Testis (tissue), 2 donors: Measurements from ENCODE around the gene SOWAHA.
"Not testable (repeated sequence)": the region's sequence is repeated elsewhere in the genome, so short reads cannot be mapped to it uniquely, and the experiment has no call there.

Source experiments
- CTCF ChIP-seq, 3 experiments: fragments of 450-650 bp in 2 of 3; fragments of 200-600 bp in 1 of 3; sonication (generic) in 1 of 3; IDR thresholded peaks; one replicate each; pipeline ENCODE4 v1.5.1; 2016 to 2019; ENCODE audit warnings: antibody characterized with exemption in 3 of 3, mild to moderate bottlenecking in 2 of 3, moderate library complexity in 1 of 3
- POLR2A ChIP-seq: fragments of 450-650 bp; IDR thresholded peaks from one replicate; pipeline ENCODE4 v1.6.1; 2017; ENCODE audit warnings: antibody characterized with exemption, mild to moderate bottlenecking, moderate library complexity

DNA sequence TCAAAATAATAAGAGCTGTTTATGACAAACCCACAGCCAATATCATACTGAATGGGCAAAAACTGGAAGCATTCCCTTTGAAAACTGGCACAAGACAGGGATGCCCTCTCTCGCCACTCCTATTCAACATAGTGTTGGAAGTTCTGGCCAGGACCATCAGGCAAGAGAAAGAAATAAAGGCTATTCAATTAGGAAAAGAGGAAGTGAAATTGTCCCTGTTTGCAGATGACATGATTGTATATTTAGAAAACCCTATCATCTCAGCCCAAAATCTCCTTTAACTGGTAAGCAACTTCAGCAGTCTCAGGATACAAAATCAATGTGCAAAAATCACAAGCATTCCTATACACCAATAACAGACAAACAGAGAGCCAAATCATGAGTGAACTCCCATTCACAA lies 8.9 kb upstream of the SOWAHA start:
- not testable (repeated sequence) for TF ChIP-seq CTCF (IDR thresholded peaks at IDR 0.05); POLR2A
